Tibial artery (tissue), 4 donors: Measurements from ENCODE around the gene GPN2.

ENCODE experiments used
- DNase-seq, 2 donors: peaks; one replicate each; pipeline ENCODE4 v3.0.0-alpha.2; 2019
- H3K27ac ChIP-seq, 2 donors: fragments of 200-600 bp; sonication (generic) in 1 of 2; 1 replicate in 1 of 2; 2 replicates in 1 of 2; pipeline ENCODE4 v1.5.1; 2018 to 2019; ENCODE audit warnings: mild to moderate bottlenecking in 1 of 2
- H3K27me3 ChIP-seq, 2 donors: fragments of 200-600 bp; sonication (generic) in 1 of 2; one replicate each; pipeline versions ENCODE4 v1.5.1 to v1.6.0; 2016 to 2019
- H3K36me3 ChIP-seq, 3 donors: fragments of 200-600 bp; sonication (generic) in 2 of 3; one replicate each; pipeline ENCODE4 v1.5.1; 2016 to 2019; ENCODE audit warnings: mild to moderate bottlenecking in 2 of 3
- H3K4me1 ChIP-seq, 4 donors: fragments of 200-600 bp; sonication (generic) in 2 of 4; 1 replicate in 3 of 4; 2 replicates in 1 of 4; pipeline ENCODE4 v1.5.1; 2016 to 2019
- H3K4me3 ChIP-seq, 2 donors: fragments of 200-600 bp; sonication (generic) in 1 of 2; 1 replicate in 1 of 2; 2 replicates in 1 of 2; pipeline ENCODE4 v1.5.1; 2018 to 2019; ENCODE audit warnings: mild to moderate bottlenecking in 2 of 2
- H3K9me3 ChIP-seq, 3 donors: fragments of 200-600 bp; sonication (generic) in 1 of 3; one replicate each; pipeline ENCODE4 v1.5.1; 2016 to 2019
- intact Hi-C: fragments of 100-400 bp; cut with DNase I; formaldehyde crosslinking; loops from one replicate; pipeline ENCODE4 v1.15.0; 2023; ENCODE audit warnings: low total_unique reads
- TF ChIP-seq, protein P1 (sequence below), 2 experiments: fragments of 200-600 bp in 1 of 2; fragments of 450-650 bp in 1 of 2; IDR thresholded peaks; one replicate each; pipeline ENCODE4 v1.5.1; 2017 to 2019; ENCODE audit warnings: antibody characterized with exemption in 2 of 2, mild to moderate bottlenecking in 1 of 2, moderate library complexity in 1 of 2

GPN2 gene

DNA sequence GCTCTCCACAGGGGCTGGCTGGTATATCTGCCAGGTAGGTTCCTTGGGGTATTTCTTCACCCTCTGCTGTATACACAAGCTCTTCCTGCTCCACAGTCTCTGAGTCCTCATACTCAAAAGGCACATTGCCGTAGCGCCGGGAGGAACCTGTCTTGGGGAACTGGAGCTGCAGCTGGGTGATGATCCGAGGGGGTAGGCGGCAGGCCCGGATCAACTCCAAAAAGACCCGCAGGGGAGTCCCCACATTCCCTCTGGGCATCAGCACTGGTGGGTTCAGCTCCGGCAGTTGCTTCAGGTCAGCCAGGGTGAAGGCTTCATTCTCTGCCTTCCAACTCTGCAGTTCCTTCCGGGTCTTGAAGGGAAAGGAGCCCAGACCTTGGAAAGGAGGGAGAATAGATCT lies 7.3 kb upstream of the GPN2 start:
- Histone ChIP-seq H3K4me1 (peaks cover 0 to 19% (median 18%) of the 10 kb centered on the region in 4 donors), H3K27me3 (no peaks in the 10 kb centered on the region), H3K36me3 (peaks cover 37 to 65% (median 45%) of the 10 kb centered on the region in 3 donors), H3K4me3 (no peak overlapping the region), H3K27ac (no peak overlapping the region), H3K9me3 (no peaks in the 10 kb centered on the region)
- intact Hi-C loops = no loop called here
- TF ChIP-seq, protein P1, sequence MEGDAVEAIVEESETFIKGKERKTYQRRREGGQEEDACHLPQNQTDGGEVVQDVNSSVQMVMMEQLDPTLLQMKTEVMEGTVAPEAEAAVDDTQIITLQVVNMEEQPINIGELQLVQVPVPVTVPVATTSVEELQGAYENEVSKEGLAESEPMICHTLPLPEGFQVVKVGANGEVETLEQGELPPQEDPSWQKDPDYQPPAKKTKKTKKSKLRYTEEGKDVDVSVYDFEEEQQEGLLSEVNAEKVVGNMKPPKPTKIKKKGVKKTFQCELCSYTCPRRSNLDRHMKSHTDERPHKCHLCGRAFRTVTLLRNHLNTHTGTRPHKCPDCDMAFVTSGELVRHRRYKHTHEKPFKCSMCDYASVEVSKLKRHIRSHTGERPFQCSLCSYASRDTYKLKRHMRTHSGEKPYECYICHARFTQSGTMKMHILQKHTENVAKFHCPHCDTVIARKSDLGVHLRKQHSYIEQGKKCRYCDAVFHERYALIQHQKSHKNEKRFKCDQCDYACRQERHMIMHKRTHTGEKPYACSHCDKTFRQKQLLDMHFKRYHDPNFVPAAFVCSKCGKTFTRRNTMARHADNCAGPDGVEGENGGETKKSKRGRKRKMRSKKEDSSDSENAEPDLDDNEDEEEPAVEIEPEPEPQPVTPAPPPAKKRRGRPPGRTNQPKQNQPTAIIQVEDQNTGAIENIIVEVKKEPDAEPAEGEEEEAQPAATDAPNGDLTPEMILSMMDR (IDR thresholded peaks at IDR 0.05) = no peak
- DNase-seq = no peak

DNA sequence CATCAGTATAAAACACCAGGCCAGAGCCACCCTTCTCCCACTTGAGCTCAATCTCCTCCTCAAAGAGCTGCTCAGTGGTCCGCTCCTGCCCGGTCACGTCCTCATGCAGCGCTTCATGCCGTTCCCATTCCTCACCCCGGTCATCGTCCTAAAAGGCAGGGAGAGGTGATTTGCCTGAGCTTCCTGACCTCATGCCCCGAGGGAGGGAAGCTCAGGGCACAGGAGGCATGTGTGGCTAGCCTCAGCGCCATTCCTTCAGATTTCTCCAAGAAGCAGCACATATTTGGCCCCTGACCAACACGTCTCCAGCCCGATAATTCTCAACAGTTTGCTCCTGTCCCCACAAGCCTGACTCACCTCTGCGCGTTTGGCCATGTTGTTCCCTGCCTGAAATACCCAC lies 4.2 kb upstream of the GPN2 start:
- H3K9me3 ChIP-seq = no peaks in the 10 kb centered on the region
- H3K27ac ChIP-seq = no peak overlapping the region
- no peak overlapping the region for H3K4me3 ChIP-seq
- DNase-seq = no peak
- intact Hi-C loops = no loop called here
- peaks cover 0 to 17% (median 13%) of the 10 kb centered on the region in 4 donors for H3K4me1 ChIP-seq
- TF ChIP-seq, protein P1 (IDR thresholded peaks at IDR 0.05) = no peak
- H3K36me3 ChIP-seq = peaks cover 37 to 74% (median 51%) of the 10 kb centered on the region in 3 donors
- no peaks in the 10 kb centered on the region for H3K27me3 ChIP-seq

DNA sequence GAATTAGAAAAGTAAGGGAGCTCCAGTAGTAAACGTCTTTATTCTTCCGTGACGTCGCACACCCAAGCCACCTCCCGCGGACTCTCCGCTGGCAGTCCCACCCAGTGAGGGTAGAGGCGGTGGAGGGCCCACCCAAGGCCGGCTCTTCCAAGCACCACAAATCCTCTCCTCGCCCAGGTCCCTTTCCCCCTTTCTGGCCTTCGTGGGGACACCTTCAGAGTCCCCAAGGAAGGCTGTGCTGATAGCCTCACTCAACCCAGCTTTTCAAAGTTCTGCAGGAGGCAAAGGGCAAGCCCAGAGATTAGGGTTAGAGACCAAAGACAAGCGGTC lies 349 bp upstream of the GPN2 start:
- Histone ChIP-seq H3K9me3 (no peaks in the 10 kb centered on the region), H3K36me3 (peaks cover 51 to 75% (median 58%) of the 10 kb centered on the region in 3 donors), H3K4me3 (peak overlapping the region; percentile 75 to 83), H3K27me3 (no peaks in the 10 kb centered on the region), H3K27ac (peak overlapping the region; percentile 88 to 91), H3K4me1 (peaks cover 0 to 27% (median 17%) of the 10 kb centered on the region in 4 donors)
- intact Hi-C loops = no loop called here
- TF ChIP-seq, protein P1 (IDR thresholded peaks at IDR 0.05) = no peak
- DNase-seq = no peak

DNA sequence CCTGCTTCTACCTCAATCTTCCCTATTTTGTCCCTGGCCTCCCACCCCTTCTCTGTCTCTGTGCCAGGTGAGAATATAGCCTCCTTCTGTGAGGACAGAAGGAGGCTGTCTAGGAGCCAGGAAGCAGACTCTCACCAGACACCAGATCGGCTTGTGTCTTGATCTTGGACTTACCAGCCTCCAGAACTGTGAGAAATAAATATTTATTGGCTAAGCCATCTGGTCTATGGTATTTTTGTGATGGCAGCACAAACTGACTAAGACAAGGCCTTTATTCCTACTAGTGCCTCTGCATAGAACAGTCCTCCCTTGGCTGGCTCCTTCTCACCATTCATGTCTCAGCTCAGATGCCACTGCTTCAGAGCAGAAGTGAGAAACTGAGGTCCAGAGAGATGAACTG lies 1.9 kb downstream of the GPN2 start:
- DNase-seq = no peak
- H3K4me1 ChIP-seq = peaks cover 0 to 27% (median 17%) of the 10 kb centered on the region in 4 donors
- no peak overlapping the region for H3K27ac ChIP-seq
- intact Hi-C loops = no loop called here
- H3K4me3 ChIP-seq = no peak overlapping the region
- no peaks in the 10 kb centered on the region for H3K9me3 ChIP-seq
- no peaks in the 10 kb centered on the region for H3K27me3 ChIP-seq
- TF ChIP-seq, protein P1 (IDR thresholded peaks at IDR 0.05) = no peak
- H3K36me3 ChIP-seq = peaks cover 61 to 75% (median 62%) of the 10 kb centered on the region in 3 donors

DNA sequence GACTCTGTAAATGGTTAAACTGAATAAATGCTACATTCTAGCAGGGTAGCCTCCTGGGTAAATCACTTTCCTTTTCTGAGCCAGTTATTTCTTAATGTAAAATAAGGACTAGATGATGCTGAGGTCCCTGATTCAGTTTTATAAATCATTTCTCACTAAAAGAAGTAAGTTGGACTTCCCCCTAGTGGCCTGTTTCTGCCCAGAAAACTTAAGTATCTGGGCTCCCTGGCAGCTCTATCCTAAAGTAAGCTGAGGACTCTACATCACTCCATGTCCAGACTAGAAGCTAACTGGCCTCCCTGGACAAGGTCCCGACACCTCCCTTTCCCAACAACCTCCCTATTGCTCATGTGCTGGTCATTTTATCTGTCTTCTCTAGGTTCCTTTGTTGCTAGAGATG lies 3.0 kb downstream of the GPN2 start:
- Histone ChIP-seq H3K9me3 (no peaks in the 10 kb centered on the region), H3K27me3 (no peaks in the 10 kb centered on the region), H3K4me3 (no peak overlapping the region), H3K4me1 (peaks cover 0 to 27% (median 17%) of the 10 kb centered on the region in 4 donors), H3K36me3 (peaks cover 62 to 75% (median 68%) of the 10 kb centered on the region in 3 donors), H3K27ac (no peak overlapping the region)
- no peak for DNase-seq
- intact Hi-C loops = no loop called here
- TF ChIP-seq, protein P1 (IDR thresholded peaks at IDR 0.05) = peak in 1 of 2 experiments; percentile 5
